A549 (cell line): ENCODE measurements around the gene CCDC77. TPM values are rescaled to one million over a fixed set of nuclear protein-coding genes. Genes with fewer than 3 reads are reported as not detected.
"Not testable (repeated sequence)": the region's sequence is repeated elsewhere in the genome, so short reads cannot be mapped to it uniquely, and the experiment has no call there.

Experiments
- ATAC-seq, 2 experiments: fragments of 200-7000 bp in 1 of 2; fragments of >200 bp in 1 of 2; cut with Nextera tagmentation in 1 of 2; cut with Tn5 transposase in 1 of 2; 3 replicates each; pipeline versions ENCODE4 v1.8.0 to v1.9.1; 2018 to 2020; ENCODE audit warnings: mild to moderate bottlenecking in 1 of 2, moderate library complexity in 1 of 2
- CTCF ChIA-PET: fragments of 300-600 bp; sonication (Branson Sonifier 250); formaldehyde crosslinking; extraction: SDS; loops from one replicate; lab custom pipeline; 2021; ENCODE audit warnings: antibody characterized with exemption, inconsistent platforms; lab: Yijun Ruan, JAX
- POLR2A ChIA-PET: fragments of 350-600 bp; formaldehyde crosslinking; extraction: SDS; loops from one replicate; lab custom pipeline; 2021; ENCODE audit warnings: antibody characterized with exemption, inconsistent platforms; lab: Yijun Ruan, JAX
- DNase-seq, 2 experiments: peaks; one replicate each; pipeline versions ENCODE4 v3.0.0 to v3.0.0-alpha.2; 2011 to 2016; ENCODE audit warnings: low read depth in 1 of 2, low spot score in 1 of 2
- FAIRE-seq: peaks from 2 replicates; lab custom pipeline; 2011; peaks lifted over from hg19 to GRCh38; lab: Jason Lieb, UNC
- H3K27ac ChIP-seq, 2 experiments: fragments of >200 bp; sonication (Bioruptor Twin); formaldehyde crosslinking; 3 replicates each; pipeline ENCODE4 v1.5.1; 2016 to 2017
- H3K4me1 ChIP-seq: fragments of >200 bp; sonication (Bioruptor Twin); formaldehyde crosslinking; 3 replicates; pipeline ENCODE4 v1.6.1; 2016
- H3K4me2 ChIP-seq: fragments of >200 bp; sonication (Bioruptor Twin); formaldehyde crosslinking; 3 replicates; pipeline ENCODE4 v1.6.1; 2016
- H3K4me3 ChIP-seq: fragments of >200 bp; sonication (Bioruptor Twin); formaldehyde crosslinking; 3 replicates; pipeline ENCODE4 v1.5.1; 2016
- H3K9me3 ChIP-seq: fragments of >200 bp; sonication (Bioruptor Twin); formaldehyde crosslinking; 3 replicates; pipeline ENCODE4 v1.6.1; 2016
- BCL3 ChIP-seq: fragments of >200 bp; sonication (Bioruptor Twin); formaldehyde crosslinking; IDR thresholded peaks from 3 replicates; pipeline ENCODE4 v1.6.1; 2016
- BHLHE40 ChIP-seq: IDR thresholded peaks from 2 replicates; pipeline ENCODE4 v1.6.1; 2012; ENCODE audit warnings: low read depth, low read length, inconsistent platforms
- CBX2 ChIP-seq: fragments of 200-600 bp; sonication (generic); IDR thresholded peaks from 2 replicates; pipeline ENCODE4 v1.6.1; 2016; ENCODE audit warnings: low read depth, mild to moderate bottlenecking, borderline replicate concordance
- CHD4 ChIP-seq: fragments of 200-600 bp; sonication (generic); IDR thresholded peaks from 2 replicates; pipeline ENCODE4 v1.6.1; 2016; ENCODE audit warnings: antibody characterized with exemption, mild to moderate bottlenecking, borderline replicate concordance
- EHF ChIP-seq: fragments of 250-450 bp; sonication (Bioruptor Pico); IDR thresholded peaks from 2 replicates; pipeline ENCODE4 v1.5.0; 2020; ENCODE audit warnings: mild to moderate bottlenecking
- HEYL ChIP-seq: fragments of 250-450 bp; sonication (Bioruptor Pico); IDR thresholded peaks from 2 replicates; pipeline ENCODE4 v1.8.0; 2021; ENCODE audit warnings: mild to moderate bottlenecking, moderate library complexity
- MAFK ChIP-seq: fragments of 450-650 bp; IDR thresholded peaks from 2 replicates; pipeline ENCODE4 v1.6.1; 2014; ENCODE audit not compliant: partially characterized antibody
- POLR2AphosphoS2 ChIP-seq: conservative IDR thresholded peaks from 2 replicates; pipeline ENCODE4 v1.6.1; 2012; ENCODE audit warnings: low read length, improper control_type of control experiment, inconsistent platforms
- RFX5 ChIP-seq: fragments of 450-650 bp; IDR thresholded peaks from 2 replicates; pipeline ENCODE4 v1.7.1; 2014; ENCODE audit warnings: antibody characterized with exemption, mild to moderate bottlenecking, moderate library complexity
- RNF2 ChIP-seq: fragments of 200-600 bp; sonication (generic); IDR thresholded peaks from 2 replicates; pipeline ENCODE4 v1.6.1; 2016; ENCODE audit warnings: low read depth, mild to moderate bottlenecking, antibody characterized with exemption, moderate library complexity, borderline replicate concordance
- TFCP2L1 ChIP-seq: fragments of 250-450 bp; sonication (Bioruptor Pico); IDR thresholded peaks from 2 replicates; pipeline ENCODE4 v1.5.0; 2021; ENCODE audit warnings: mild to moderate bottlenecking
- WGBS: methylation state at CpG from one replicate; pipeline ENCODE4 v1.1.6; 2017; ENCODE audit errors: missing lambda C conversion rate; 5-methylcytosine and 5-hydroxymethylcytosine counted together
- polyA plus RNA-seq, 4 experiments: library from polyadenylated mRNA; depleted of rRNA in 3 of 4; stranded (reverse); fragments of >200 nt; fragmentation: RNase III in 1 of 4; extraction: RNeasy Plus Mini Kit Qiagen cat#74134 plus additional on column Dnase treatment in 1 of 4; gene quantifications; 2 replicates in 3 of 4; 3 replicates in 1 of 4; pipeline ENCODE4 v1.2.3, GENCODE V29; 2011 to 2017
- TF ChIP-seq, protein P1 (sequence below): IDR thresholded peaks from 2 replicates; pipeline ENCODE4 v1.6.1; 2012
- TF ChIP-seq, protein P2 (sequence below): IDR thresholded peaks from 2 replicates; pipeline ENCODE4 v1.6.1; 2012; ENCODE audit warnings: low read depth, borderline replicate concordance
- TF ChIP-seq, protein P3 (sequence below): fragments of 200-600 bp; sonication (generic); IDR thresholded peaks from 2 replicates; pipeline ENCODE4 v1.6.1; 2016; ENCODE audit warnings: antibody characterized with exemption, mild to moderate bottlenecking, moderate library complexity

Gene CCDC77
- polyA plus RNA-seq, 2 of the 4 experiments (the other 2 are of a cell fraction) = 15.4 to 23.1 TPM

DNA sequence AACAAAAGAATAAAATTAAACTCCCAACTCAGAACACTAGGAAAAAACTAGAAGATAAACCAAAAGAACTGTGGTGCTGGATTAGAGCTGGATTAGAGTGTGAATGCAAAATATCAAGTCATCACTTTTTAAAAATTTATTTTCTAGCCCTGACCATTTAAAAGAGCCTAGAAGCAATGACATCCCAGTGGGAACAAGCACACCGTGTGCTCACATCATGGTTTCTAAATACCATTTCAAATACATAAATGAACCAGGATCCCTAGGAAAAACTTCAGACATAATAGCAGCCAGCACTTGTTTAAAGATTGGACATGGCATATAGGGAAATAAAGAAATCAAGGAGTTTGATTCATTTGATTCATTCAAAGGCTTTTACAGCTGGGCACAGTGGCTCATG lies 42.4 kb upstream of the CCDC77 start:
- CTCF ChIA-PET = no interaction called here
- no peak for FAIRE-seq
- no peak for ATAC-seq
- no peak for TF ChIP-seq RNF2
- peak; percentile 6 for TF ChIP-seq MAFK
- 95% methylated on average over 1 of the region's 1 CpG for WGBS
- Histone ChIP-seq H3K9me3 (peaks cover 15% of the 10 kb centered on the region; the same call in 2 of the 3 replicates), H3K4me3 (no peak overlapping the region), H3K27ac (no peak overlapping the region), H3K4me1 (peaks cover 4% of the 10 kb centered on the region; the same call in 1 of the 3 replicates), H3K4me2 (no peak overlapping the region)
- POLR2A ChIA-PET = no interaction called here
- peak in 1 of 2 experiments; percentile 42 for DNase-seq

GRCh38 chr12:366820-367219 lies 34.6 kb upstream of the CCDC77 start:
- H3K4me3 ChIP-seq = no peak overlapping the region
- WGBS = 96% methylated on average over 2 of the region's 2 CpGs
- ChIA-PET CTCF (no interaction called here), POLR2A (no interaction called here)
- TF ChIP-seq RFX5 = no peak
- no peak for TF ChIP-seq BCL3
- TF ChIP-seq EHF = no peak
- TF ChIP-seq, protein P1, sequence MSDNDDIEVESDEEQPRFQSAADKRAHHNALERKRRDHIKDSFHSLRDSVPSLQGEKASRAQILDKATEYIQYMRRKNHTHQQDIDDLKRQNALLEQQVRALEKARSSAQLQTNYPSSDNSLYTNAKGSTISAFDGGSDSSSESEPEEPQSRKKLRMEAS = no peak
- TF ChIP-seq CBX2 = no peak
- TF ChIP-seq CHD4 = no peak
- TF ChIP-seq, protein P2, sequence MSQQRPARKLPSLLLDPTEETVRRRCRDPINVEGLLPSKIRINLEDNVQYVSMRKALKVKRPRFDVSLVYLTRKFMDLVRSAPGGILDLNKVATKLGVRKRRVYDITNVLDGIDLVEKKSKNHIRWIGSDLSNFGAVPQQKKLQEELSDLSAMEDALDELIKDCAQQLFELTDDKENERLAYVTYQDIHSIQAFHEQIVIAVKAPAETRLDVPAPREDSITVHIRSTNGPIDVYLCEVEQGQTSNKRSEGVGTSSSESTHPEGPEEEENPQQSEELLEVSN = no peak
- no peak for TF ChIP-seq POLR2AphosphoS2
- H3K27ac ChIP-seq = no peak overlapping the region
- ATAC-seq = no peak
- DNase-seq = no peak
- H3K4me2 ChIP-seq = no peak overlapping the region
- H3K9me3 ChIP-seq = peaks cover 13% of the 10 kb centered on the region
- no peaks in the 10 kb centered on the region for H3K4me1 ChIP-seq
- peak; percentile 54 for FAIRE-seq

GRCh38 chr12:367972-368371 lies 33.5 kb upstream of the CCDC77 start:
- DNase-seq = no peak
- no peak for FAIRE-seq
- POLR2A ChIA-PET = no interaction called here
- H3K4me3 ChIP-seq = no peak overlapping the region
- H3K4me2 ChIP-seq = no peak overlapping the region
- CTCF ChIA-PET = no interaction called here
- TF ChIP-seq TFCP2L1 (CRISPR knock-in tag) (no peak), BHLHE40 (no peak), HEYL (no peak), BCL3 (no peak), MAFK (peak; percentile 68)
- TF ChIP-seq, protein P3, sequence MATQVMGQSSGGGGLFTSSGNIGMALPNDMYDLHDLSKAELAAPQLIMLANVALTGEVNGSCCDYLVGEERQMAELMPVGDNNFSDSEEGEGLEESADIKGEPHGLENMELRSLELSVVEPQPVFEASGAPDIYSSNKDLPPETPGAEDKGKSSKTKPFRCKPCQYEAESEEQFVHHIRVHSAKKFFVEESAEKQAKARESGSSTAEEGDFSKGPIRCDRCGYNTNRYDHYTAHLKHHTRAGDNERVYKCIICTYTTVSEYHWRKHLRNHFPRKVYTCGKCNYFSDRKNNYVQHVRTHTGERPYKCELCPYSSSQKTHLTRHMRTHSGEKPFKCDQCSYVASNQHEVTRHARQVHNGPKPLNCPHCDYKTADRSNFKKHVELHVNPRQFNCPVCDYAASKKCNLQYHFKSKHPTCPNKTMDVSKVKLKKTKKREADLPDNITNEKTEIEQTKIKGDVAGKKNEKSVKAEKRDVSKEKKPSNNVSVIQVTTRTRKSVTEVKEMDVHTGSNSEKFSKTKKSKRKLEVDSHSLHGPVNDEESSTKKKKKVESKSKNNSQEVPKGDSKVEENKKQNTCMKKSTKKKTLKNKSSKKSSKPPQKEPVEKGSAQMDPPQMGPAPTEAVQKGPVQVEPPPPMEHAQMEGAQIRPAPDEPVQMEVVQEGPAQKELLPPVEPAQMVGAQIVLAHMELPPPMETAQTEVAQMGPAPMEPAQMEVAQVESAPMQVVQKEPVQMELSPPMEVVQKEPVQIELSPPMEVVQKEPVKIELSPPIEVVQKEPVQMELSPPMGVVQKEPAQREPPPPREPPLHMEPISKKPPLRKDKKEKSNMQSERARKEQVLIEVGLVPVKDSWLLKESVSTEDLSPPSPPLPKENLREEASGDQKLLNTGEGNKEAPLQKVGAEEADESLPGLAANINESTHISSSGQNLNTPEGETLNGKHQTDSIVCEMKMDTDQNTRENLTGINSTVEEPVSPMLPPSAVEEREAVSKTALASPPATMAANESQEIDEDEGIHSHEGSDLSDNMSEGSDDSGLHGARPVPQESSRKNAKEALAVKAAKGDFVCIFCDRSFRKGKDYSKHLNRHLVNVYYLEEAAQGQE = no peak
- TF ChIP-seq, all 56 proteins: peak for 1
- 91% methylated on average over 1 of the region's 1 CpG for WGBS
- Histone ChIP-seq H3K4me1 (no peaks in the 10 kb centered on the region), H3K27ac (no peak overlapping the region), H3K9me3 (peaks cover 13% of the 10 kb centered on the region)
- no peak for ATAC-seq

GRCh38 chr12:370739-371485 lies 30.5 kb upstream of the CCDC77 start:
- H3K4me1 ChIP-seq, ATAC-seq, H3K4me3 ChIP-seq, POLR2A ChIA-PET, H3K9me3 ChIP-seq, DNase-seq, H3K27ac ChIP-seq, CTCF ChIA-PET, H3K4me2 ChIP-seq, FAIRE-seq: not testable (repeated sequence)
- 96% methylated on average over 5 of the region's 5 CpGs for WGBS
